Adrenal gland (tissue), 12 donors: ENCODE measurements around the gene GABRR2. TPM values are rescaled to one million over a fixed set of nuclear protein-coding genes. Genes with fewer than 3 reads are reported as not detected.
"Not testable (repeated sequence)": the region's sequence is repeated elsewhere in the genome, so short reads cannot be mapped to it uniquely, and the experiment has no call there.

Source experiments
- DNase-seq, 7 donors: peaks; one replicate each; pipeline ENCODE4 v3.0.0-alpha.2; 2019 to 2020
- H3K27ac ChIP-seq, 5 donors: fragments of 200-600 bp; sonication (generic) in 4 of 5; 1 replicate in 3 of 5; 2 replicates in 2 of 5; pipeline versions ENCODE4 v1.5.1 to v1.8.0; 2016 to 2020; ENCODE audit warnings: mild to moderate bottlenecking in 1 of 5
- H3K27me3 ChIP-seq: fragments of 200-600 bp; 2 replicates; pipeline ENCODE4 v1.8.0; 2021
- H3K36me3 ChIP-seq, 2 donors: fragments of 200-600 bp; replicated peaks in 1 of 2; 1 replicate in 1 of 2; 2 replicates in 1 of 2; pipeline versions ENCODE4 v1.5.1 to v1.8.0; 2018 to 2022
- H3K4me1 ChIP-seq, 2 donors: fragments of 200-600 bp; replicated peaks in 1 of 2; 1 replicate in 1 of 2; 2 replicates in 1 of 2; pipeline versions ENCODE4 v1.5.1 to v1.8.0; 2018 to 2021
- H3K4me3 ChIP-seq, 4 donors: fragments of 200-600 bp; sonication (generic) in 3 of 4; one replicate each; pipeline ENCODE4 v1.5.1; 2016 to 2018
- H3K9me3 ChIP-seq, 3 donors: fragments of 200-600 bp; sonication (generic) in 1 of 3; replicated peaks in 1 of 3; 1 replicate in 2 of 3; 2 replicates in 1 of 3; pipeline versions ENCODE4 v1.5.1 to v1.8.0; 2016 to 2021
- POLR2A ChIP-seq, 2 donors: fragments of 450-650 bp; IDR thresholded peaks; one replicate each; pipeline ENCODE4 v1.6.1; 2017; ENCODE audit warnings: antibody characterized with exemption in 2 of 2, mild to moderate bottlenecking in 2 of 2, moderate library complexity in 1 of 2
- WGBS, 4 donors: extraction: QIAGEN DNeasy Blood & Tissue Kit in 2 of 4; methylation state at CpG; one replicate each; pipeline versions ENCODE4 v1.1.5 to v1.1.7; 2013 to 2017; 5-methylcytosine and 5-hydroxymethylcytosine counted together
- intact Hi-C, 2 donors: fragments of 100-400 bp; cut with DNase I; formaldehyde crosslinking; loops; one replicate each; pipeline versions ENCODE4 v1.14.1 to v1.15.0; 2022 to 2023
- polyA plus RNA-seq, 3 donors: library from polyadenylated mRNA; stranded (reverse); fragments of 200-250 nt in 2 of 3; fragments of 350-450 nt in 1 of 3; fragmentation: Illumina TruSeq in 1 of 3; extraction: RNeasy Lipid Tissue Mini Kit (QIAGEN cat#74804) in 1 of 3; gene quantifications; one replicate each; pipeline ENCODE4 v1.2.3, GENCODE V29; 2013 to 2014
- total RNA-seq, 9 donors: library from RNA; depleted of rRNA in 4 of 9; stranded (reverse); fragments of >200 nt in 4 of 9; fragments of 120-200 nt in 1 of 9; fragmentation: NEBNext Ultra II Directional in 1 of 9; extraction: Animal tissue kit (Norgen Biotek cat#: 25700) in 1 of 9; gene quantifications; one replicate each; pipeline versions ENCODE4 v1.1.0 to v1.2.4, GENCODE V29; 2013 to 2023
- TF ChIP-seq, protein P1 (sequence below), 6 experiments: fragments of 450-650 bp in 4 of 6; fragments of 200-600 bp in 2 of 6; sonication (generic) in 1 of 6; IDR thresholded peaks; 1 replicate in 5 of 6; 2 replicates in 1 of 6; pipeline versions ENCODE4 v1.5.1 to v1.8.0; 2016 to 2021; ENCODE audit warnings: antibody characterized with exemption in 6 of 6, mild to moderate bottlenecking in 2 of 6, moderate library complexity in 1 of 6
- donor health status: healthy with polysubstance abuse.
- donor health status: Bipolar disorder and iron deficiency.
- donor health status: DM: yes; HTN: yes; CAD: no.
- donor health status: DM: no; HTN: no; CAD: no.
- donor health status: DM: no; HTN: no; CAD: no.
- donor health status: DM: yes; HTN: yes; CAD: no.

The GABRR2 gene
- total and polyA plus RNA-seq, 12 donors = 0.17 to 2.4 (median 0.71) TPM; not detected in 2

DNA sequence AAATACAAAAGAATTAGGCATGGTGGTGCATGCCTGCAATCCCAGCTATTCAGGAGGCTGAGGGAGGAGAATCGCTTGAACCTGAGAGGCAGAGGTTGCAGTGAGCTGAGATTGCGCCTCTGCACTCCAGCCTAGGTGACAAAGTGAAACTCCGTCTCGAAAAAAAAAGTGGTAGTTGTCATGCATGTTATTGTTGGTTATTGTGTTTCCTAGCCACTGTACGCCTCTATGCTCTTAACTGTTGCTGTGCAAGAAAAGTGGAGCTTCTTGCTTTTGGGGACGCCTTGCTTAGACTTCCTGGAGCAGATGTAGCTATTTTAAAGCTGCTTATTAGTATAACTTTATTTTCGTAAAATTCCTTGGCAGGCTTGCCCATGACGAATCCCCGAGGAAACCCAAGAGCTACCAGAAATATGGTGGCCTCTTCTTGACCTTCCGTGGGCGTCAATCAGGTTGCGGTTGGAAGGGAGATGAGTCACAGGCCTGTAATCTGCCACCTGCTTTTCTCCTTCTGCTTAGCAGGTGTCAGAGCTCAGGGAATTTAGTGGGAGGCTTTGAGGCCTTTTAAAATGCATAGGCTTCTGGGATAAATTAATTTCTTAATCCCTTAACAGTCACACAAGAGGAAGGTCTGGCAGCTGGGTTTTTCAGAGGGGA lies 17.3 kb downstream of the GABRR2 start:
- H3K9me3 ChIP-seq = no peaks in the 10 kb centered on the region
- H3K36me3 ChIP-seq = no peaks in the 10 kb centered on the region
- H3K4me1 ChIP-seq = no peaks in the 10 kb centered on the region
- intact Hi-C loops = no loop called here
- H3K4me3 ChIP-seq = no peak overlapping the region
- TF ChIP-seq POLR2A (IDR thresholded peaks at IDR 0.05) = no peak
- TF ChIP-seq, protein P1, sequence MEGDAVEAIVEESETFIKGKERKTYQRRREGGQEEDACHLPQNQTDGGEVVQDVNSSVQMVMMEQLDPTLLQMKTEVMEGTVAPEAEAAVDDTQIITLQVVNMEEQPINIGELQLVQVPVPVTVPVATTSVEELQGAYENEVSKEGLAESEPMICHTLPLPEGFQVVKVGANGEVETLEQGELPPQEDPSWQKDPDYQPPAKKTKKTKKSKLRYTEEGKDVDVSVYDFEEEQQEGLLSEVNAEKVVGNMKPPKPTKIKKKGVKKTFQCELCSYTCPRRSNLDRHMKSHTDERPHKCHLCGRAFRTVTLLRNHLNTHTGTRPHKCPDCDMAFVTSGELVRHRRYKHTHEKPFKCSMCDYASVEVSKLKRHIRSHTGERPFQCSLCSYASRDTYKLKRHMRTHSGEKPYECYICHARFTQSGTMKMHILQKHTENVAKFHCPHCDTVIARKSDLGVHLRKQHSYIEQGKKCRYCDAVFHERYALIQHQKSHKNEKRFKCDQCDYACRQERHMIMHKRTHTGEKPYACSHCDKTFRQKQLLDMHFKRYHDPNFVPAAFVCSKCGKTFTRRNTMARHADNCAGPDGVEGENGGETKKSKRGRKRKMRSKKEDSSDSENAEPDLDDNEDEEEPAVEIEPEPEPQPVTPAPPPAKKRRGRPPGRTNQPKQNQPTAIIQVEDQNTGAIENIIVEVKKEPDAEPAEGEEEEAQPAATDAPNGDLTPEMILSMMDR (IDR thresholded peaks at IDR 0.05) = no peak
- no peak overlapping the region for H3K27ac ChIP-seq
- WGBS, 4 donors = 48 to 64% (median 51%) methylated on average over 12 of the region's 12 CpGs
- DNase-seq = peak in 6 of 7 donors; percentile 50 to 77 (median 58)
- H3K27me3 ChIP-seq = no peaks in the 10 kb centered on the region

DNA sequence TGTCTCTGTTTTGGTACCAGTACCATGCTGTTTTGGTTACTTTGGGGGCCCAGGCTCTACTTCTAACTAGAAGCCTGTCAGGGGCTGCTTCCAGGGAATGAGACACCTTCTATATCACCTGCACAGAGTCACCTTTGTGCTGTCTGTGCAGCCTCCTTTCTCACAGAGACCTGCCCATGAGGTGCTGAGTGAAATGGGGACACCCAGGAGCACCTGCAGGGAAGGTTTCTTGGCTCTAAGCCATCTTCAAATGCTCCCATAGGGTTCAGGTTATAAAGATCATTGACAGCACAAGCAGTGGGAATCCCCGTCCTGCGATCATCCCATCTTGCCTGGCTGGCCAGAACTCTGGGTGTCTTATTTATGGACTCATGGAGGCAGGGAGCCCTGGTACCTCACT lies 19.1 kb downstream of the GABRR2 start:
- intact Hi-C loops = no loop called here
- TF ChIP-seq, protein P1 (IDR thresholded peaks at IDR 0.05) = no peak
- TF ChIP-seq POLR2A (IDR thresholded peaks at IDR 0.05) = no peak
- no peaks in the 10 kb centered on the region for H3K27me3 ChIP-seq
- 80 to 100% (median 95%) methylated on average over 1 to 2 of the region's 2 CpGs; no CpG with 5 or more reads in 1 of the 4 donors for WGBS, 4 donors
- no peak overlapping the region for H3K4me3 ChIP-seq
- DNase-seq = no peak
- H3K27ac ChIP-seq = no peak overlapping the region
- no peaks in the 10 kb centered on the region for H3K36me3 ChIP-seq
- no peaks in the 10 kb centered on the region for H3K4me1 ChIP-seq
- no peaks in the 10 kb centered on the region for H3K9me3 ChIP-seq

DNA sequence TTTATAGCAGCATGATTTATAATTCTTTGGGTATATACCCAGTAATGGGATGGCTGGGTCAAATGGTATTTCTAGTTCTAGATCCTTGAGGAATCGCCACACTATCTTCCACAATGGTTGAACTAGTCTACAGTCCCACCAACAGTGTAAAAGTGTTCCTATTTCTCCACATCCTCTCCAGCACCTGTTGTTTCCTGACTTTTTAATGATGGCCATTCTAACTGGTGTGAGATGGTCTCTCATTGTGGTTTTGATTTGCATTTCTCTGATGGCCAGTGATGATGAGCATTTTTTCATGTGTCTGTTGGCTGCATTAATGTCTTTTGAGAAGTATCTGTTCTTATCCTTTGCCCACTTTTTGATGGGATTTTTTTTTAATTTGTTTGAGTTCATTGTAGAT lies 20.0 kb downstream of the GABRR2 start:
- H3K9me3 ChIP-seq, DNase-seq, H3K4me1 ChIP-seq, H3K27ac ChIP-seq, H3K36me3 ChIP-seq, H3K4me3 ChIP-seq, H3K27me3 ChIP-seq, intact Hi-C loops: not testable (repeated sequence)
- 67 to 89% (median 81%) methylated on average over 1 of the region's 1 CpG for WGBS, 4 donors

DNA sequence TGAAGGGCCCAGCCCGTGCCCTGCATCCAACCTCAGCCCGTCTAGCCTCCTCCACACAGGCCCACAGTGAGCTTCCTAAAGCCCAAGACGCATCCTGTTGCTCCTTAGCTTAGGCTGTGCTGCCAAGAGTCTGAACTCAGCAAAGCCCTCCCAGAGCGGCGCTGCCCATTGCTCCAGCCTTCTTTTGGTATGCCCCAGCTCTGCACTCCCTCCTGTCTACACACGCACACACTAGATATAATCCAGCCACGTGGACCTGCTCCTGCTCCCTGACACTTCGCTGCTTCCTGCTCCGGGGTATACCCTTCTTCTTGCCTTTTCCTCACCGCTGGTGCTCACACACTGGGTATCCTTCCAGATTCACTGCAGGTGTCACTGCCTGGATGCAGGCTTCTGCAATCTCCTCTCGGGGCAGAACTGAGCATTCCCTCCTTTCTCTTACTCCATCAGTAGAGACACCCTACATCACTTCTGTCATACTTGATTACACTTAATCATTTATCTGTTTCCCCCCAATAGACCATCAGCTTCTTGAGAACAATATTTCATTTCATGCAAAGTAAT lies 23.8 kb downstream of the GABRR2 start:
- Histone ChIP-seq H3K27me3 (no peaks in the 10 kb centered on the region), H3K36me3 (no peaks in the 10 kb centered on the region), H3K4me1 (no peaks in the 10 kb centered on the region), H3K27ac (no peak overlapping the region), H3K9me3 (no peaks in the 10 kb centered on the region), H3K4me3 (no peak overlapping the region)
- intact Hi-C loops = no loop called here
- TF ChIP-seq, protein P1 (IDR thresholded peaks at IDR 0.05) = no peak
- TF ChIP-seq POLR2A (IDR thresholded peaks at IDR 0.05) = no peak
- DNase-seq = peak in 1 of 7 donors; percentile 27
- 90% methylated on average over 11 of the region's 11 CpGs for WGBS, 4 donors
